GM12878 (cell line): ENCODE results near the gene FBXL7. TPM values are rescaled to one million over a fixed set of nuclear protein-coding genes. Genes with fewer than 3 reads are reported as not detected.

ENCODE experiments used
- ATAC-seq: fragments of 200-7000 bp; cut with Tn5 transposase; 3 replicates; pipeline ENCODE4 v1.9.1; 2020; ENCODE audit warnings: mild to moderate bottlenecking, moderate library complexity
- BruUV-seq: library from RNA; stranded (reverse); fragments of 400-500 nt; replicated peaks from 2 replicates; lab custom pipeline; 2021; lab: Mats Ljungman, UMichigan
- CTCF ChIA-PET: fragments of 300-600 bp; sonication (Branson Sonifier 250); formaldehyde crosslinking; extraction: SDS; loops from one replicate; lab custom pipeline; 2021; ENCODE audit warnings: inconsistent platforms; lab: Yijun Ruan, JAX
- POLR2A ChIA-PET: fragments of 350-600 bp; formaldehyde crosslinking; extraction: SDS; loops from one replicate; lab custom pipeline; 2021; ENCODE audit warnings: inconsistent platforms; lab: Charles Lee
- RAD21 ChIA-PET: fragments of 300-600 bp; sonication (Branson Sonifier 250); formaldehyde crosslinking; loops from one replicate; lab custom pipeline; 2023; ENCODE audit warnings: antibody characterized with exemption; ENCODE audit not compliant: unreplicated experiment; lab: Charles Lee
- SMC1A ChIA-PET: fragments of 300-600 bp; sonication (Branson Sonifier 250); formaldehyde crosslinking; loops from one replicate; lab custom pipeline; 2023; ENCODE audit not compliant: unreplicated experiment, uncharacterized antibody; lab: Charles Lee
- DNase-seq: peaks from one replicate; pipeline ENCODE4 v3.0.0-alpha.2; 2011; ENCODE audit warnings: low read depth, low spot score
- FAIRE-seq: peaks from 3 replicates; lab custom pipeline; 2011; peaks lifted over from hg19 to GRCh38; lab: Jason Lieb, UNC
- H2AFZ ChIP-seq: 2 replicates; pipeline ENCODE4 v1.6.0; 2011; ENCODE audit warnings: low read depth, low read length, control low read depth; ENCODE audit not compliant: control insufficient read depth
- H3K27ac ChIP-seq: 2 replicates; pipeline ENCODE4 v1.5.1; 2011; ENCODE audit warnings: control low read depth; ENCODE audit not compliant: control insufficient read depth, insufficient read depth
- H3K27me3 ChIP-seq, 2 experiments: replicated peaks in 1 of 2; 2 replicates each; pipeline versions ENCODE4 v1.6.0 to v1.6.1; 2011; ENCODE audit warnings: low read length in 1 of 2; ENCODE audit not compliant: control insufficient read depth in 2 of 2, insufficient read depth in 2 of 2
- H3K36me3 ChIP-seq, 2 experiments: 2 replicates each; pipeline ENCODE4 v1.5.1; 2011; ENCODE audit warnings: low read length in 1 of 2; ENCODE audit not compliant: control insufficient read depth in 2 of 2, insufficient read depth in 2 of 2
- H3K4me1 ChIP-seq: 2 replicates; pipeline ENCODE4 v1.6.1; 2011; ENCODE audit warnings: mild to moderate bottlenecking, low read length, moderate library complexity, mixed read lengths; ENCODE audit not compliant: control insufficient read depth, insufficient read depth
- H3K4me2 ChIP-seq: 2 replicates; pipeline ENCODE4 v1.6.0; 2011; ENCODE audit warnings: control low read depth; ENCODE audit not compliant: control insufficient read depth, insufficient read depth
- H3K4me3 ChIP-seq: fragments of 200-600 bp; sonication (generic); 2 replicates; pipeline ENCODE4 v1.5.1; 2016
- H3K79me2 ChIP-seq: 2 replicates; pipeline ENCODE4 v1.6.0; 2011; ENCODE audit warnings: low read length; ENCODE audit not compliant: control insufficient read depth, insufficient read depth
- H3K9ac ChIP-seq: 2 replicates; pipeline ENCODE4 v1.8.0; 2011; ENCODE audit warnings: low read length, control low read depth, mixed read lengths; ENCODE audit not compliant: control insufficient read depth, insufficient read depth
- H3K9me3 ChIP-seq: replicated peaks from 3 replicates; pipeline ENCODE4 v1.5.1; 2011; ENCODE audit warnings: mild to moderate bottlenecking, low read length; ENCODE audit not compliant: control insufficient read depth, insufficient read depth
- H4K20me1 ChIP-seq: 2 replicates; pipeline ENCODE4 v1.6.0; 2011; ENCODE audit not compliant: control insufficient read depth, insufficient read depth
- ATF2 ChIP-seq: IDR thresholded peaks from 2 replicates; pipeline ENCODE4 v1.6.1; 2012; ENCODE audit warnings: low read length, inconsistent platforms
- BHLHE40 ChIP-seq, 2 experiments: fragments of 450-650 bp in 1 of 2; IDR thresholded peaks; 2 replicates each; pipeline ENCODE4 v1.6.1; 2011 to 2017; ENCODE audit warnings: low read depth in 2 of 2, borderline replicate concordance in 1 of 2, improper control_type of control experiment in 1 of 2, low read length in 1 of 2, mild to moderate bottlenecking in 1 of 2
- CREM ChIP-seq: IDR thresholded peaks from 2 replicates; pipeline ENCODE4 v1.6.1; 2014; ENCODE audit warnings: antibody characterized with exemption, low read depth
- HDAC2 ChIP-seq: fragments of 200-600 bp; sonication (generic); IDR thresholded peaks from 2 replicates; pipeline ENCODE4 v1.6.1; 2017
- IRF5 ChIP-seq: fragments of 450-650 bp; IDR thresholded peaks from 2 replicates; pipeline ENCODE4 v1.6.1; 2017; ENCODE audit warnings: borderline replicate concordance
- MYB ChIP-seq: fragments of 150-350 bp; IDR thresholded peaks from 2 replicates; pipeline ENCODE4 v1.6.1; 2014; ENCODE audit warnings: mild to moderate bottlenecking, low read depth, low read length, borderline replicate concordance
- PAX8 ChIP-seq: fragments of 450-650 bp; IDR thresholded peaks from 2 replicates; pipeline ENCODE4 v1.6.1; 2017; ENCODE audit warnings: mild to moderate bottlenecking, moderate library complexity
- RB1 ChIP-seq: fragments of 450-650 bp; formaldehyde crosslinking; IDR thresholded peaks from 2 replicates; pipeline ENCODE4 v1.6.1; 2017; ENCODE audit warnings: mild to moderate bottlenecking, borderline replicate concordance
- RCOR1 ChIP-seq: conservative IDR thresholded peaks from 2 replicates; pipeline ENCODE4 v1.6.1; 2012; ENCODE audit warnings: low read depth, low read length, improper control_type of control experiment
- TCF12 ChIP-seq: IDR thresholded peaks from 2 replicates; pipeline ENCODE4 v1.6.1; 2011; ENCODE audit warnings: low read depth, mild to moderate bottlenecking, low read length
- ZNF217 ChIP-seq: fragments of 450-650 bp; IDR thresholded peaks from 2 replicates; pipeline ENCODE4 v1.6.1; 2017; ENCODE audit warnings: antibody characterized with exemption, mild to moderate bottlenecking
- ZNF622 ChIP-seq: fragments of 450-650 bp; IDR thresholded peaks from 2 replicates; pipeline ENCODE4 v1.6.1; 2017; ENCODE audit warnings: mild to moderate bottlenecking, inconsistent platforms
- WGBS: methylation state at CpG from one replicate; pipeline ENCODE4 v1.1.6; 2016; ENCODE audit warnings: low lambda C conversion rate; ENCODE audit not compliant: insufficient replicate concordance, insufficient coverage; ENCODE audit errors: missing lambda C conversion rate; 5-methylcytosine and 5-hydroxymethylcytosine counted together
- in situ Hi-C: fragments of 300-500 bp; cut with MboI; formaldehyde crosslinking; loops from 9 replicates; pipeline ENCODE4 v1.14.3; 2018; ENCODE audit warnings: mixed read lengths
- intact Hi-C: fragments of 100-400 bp; cut with micrococcal nuclease; formaldehyde crosslinking; loops from one replicate; pipeline ENCODE4 v1.14.2; 2022; ENCODE audit not compliant: unreplicated experiment
- polyA plus RNA-seq, 11 experiments: library from polyadenylated mRNA; depleted of rRNA in 4 of 11; unstranded in 6 of 11; stranded (reverse) in 5 of 11; fragments of >200 nt; fragmentation: Nextera tagmentation in 4 of 11; fragmentation: Illumina TruSeq in 1 of 11; extraction: Ambion mirVana in 4 of 11; extraction: Trizol in 1 of 11; gene quantifications; 1 replicate in 1 of 11; 2 replicates in 10 of 11; pipeline versions ENCODE4 v1.2.1 to v1.2.3, GENCODE V29; 2011 to 2016; ENCODE audit warnings: inconsistent platforms in 2 of 11, missing spikeins in 2 of 11, low read depth in 1 of 11
- total RNA-seq, 4 experiments: library from RNA; depleted of rRNA in 3 of 4; stranded (reverse); fragments of >200 nt in 3 of 4; fragmentation: Illumina TruSeq in 1 of 4; extraction: Trizol in 1 of 4; gene quantifications; 2 replicates each; pipeline versions ENCODE4 v1.2.1 to v1.2.3, GENCODE V29; 2013 to 2021

Gene FBXL7
- total and polyA plus RNA-seq, 10 of the 15 experiments (the other 5 are each of a cell fraction or from before 2014, with no cell fraction given): 0.03 to 0.44 (median 0.16) TPM

- no TSS peak for BruUV-seq
- no peaks in the 10 kb centered on the region for H3K9me3 ChIP-seq
- intact Hi-C loops: no loop called here
Observed at GRCh38 chr5:15459200-15459599, 40.8 kb upstream of the FBXL7 start.

More at GRCh38 chr5:15459200-15459599, 40.8 kb upstream of the FBXL7 start:
- WGBS: 0% methylated on average over 1 of the region's 1 CpG
- no peak for TF ChIP-seq BHLHE40 (IDR thresholded peaks at IDR 0.05; ENCODE audit: borderline replicate concordance in 1 of 2, low read depth in 2 of 2, low read length in 1 of 2)
- no peak for TF ChIP-seq RCOR1
- no peak for TF ChIP-seq MYB
- no peak for TF ChIP-seq ZNF622
- TF ChIP-seq TCF12: no peak
- TF ChIP-seq HDAC2: no peak
- no peak for TF ChIP-seq ATF2
- TF ChIP-seq IRF5: no peak
- TF ChIP-seq PAX8: no peak
- TF ChIP-seq CREM: no peak
- no peak for TF ChIP-seq RB1
- no peak for TF ChIP-seq ZNF217
- Histone ChIP-seq H2AFZ (no peak overlapping the region), H3K4me3 (no peak overlapping the region), H3K27me3 (no peaks in the 10 kb centered on the region), H3K9ac (no peak overlapping the region), H3K79me2 (no peaks in the 10 kb centered on the region), H3K4me2 (no peak overlapping the region), H3K36me3 (no peaks in the 10 kb centered on the region), H3K4me1 (no peaks in the 10 kb centered on the region), H4K20me1 (no peaks in the 10 kb centered on the region), H3K27ac (no peak overlapping the region)
- SMC1A ChIA-PET: interaction anchor here (1.0 kb wide), 1 partner anchor 20 kb away, joined by 3 read pairs; no protein-coding TSS in a partner anchor
- in situ Hi-C loops: no loop called here
- no peak for FAIRE-seq
- CTCF ChIA-PET: interaction anchor here (0.6 kb wide), 1 partner anchor 677 kb away, joined by 3 read pairs; no protein-coding TSS in a partner anchor
- DNase-seq: no peak
- POLR2A ChIA-PET: no interaction called here
- ATAC-seq: no peak
- RAD21 ChIA-PET: no interaction called here
